GM21786 (cell line): ENCODE measurements around the gene UBA5.

Source experiments
- ATAC-seq: cut with Tn5 transposase; IDR thresholded peaks from one replicate; pipeline ENCODE4 v1.9.1; 2021; ENCODE audit not compliant: unreplicated experiment

Gene UBA5

DNA sequence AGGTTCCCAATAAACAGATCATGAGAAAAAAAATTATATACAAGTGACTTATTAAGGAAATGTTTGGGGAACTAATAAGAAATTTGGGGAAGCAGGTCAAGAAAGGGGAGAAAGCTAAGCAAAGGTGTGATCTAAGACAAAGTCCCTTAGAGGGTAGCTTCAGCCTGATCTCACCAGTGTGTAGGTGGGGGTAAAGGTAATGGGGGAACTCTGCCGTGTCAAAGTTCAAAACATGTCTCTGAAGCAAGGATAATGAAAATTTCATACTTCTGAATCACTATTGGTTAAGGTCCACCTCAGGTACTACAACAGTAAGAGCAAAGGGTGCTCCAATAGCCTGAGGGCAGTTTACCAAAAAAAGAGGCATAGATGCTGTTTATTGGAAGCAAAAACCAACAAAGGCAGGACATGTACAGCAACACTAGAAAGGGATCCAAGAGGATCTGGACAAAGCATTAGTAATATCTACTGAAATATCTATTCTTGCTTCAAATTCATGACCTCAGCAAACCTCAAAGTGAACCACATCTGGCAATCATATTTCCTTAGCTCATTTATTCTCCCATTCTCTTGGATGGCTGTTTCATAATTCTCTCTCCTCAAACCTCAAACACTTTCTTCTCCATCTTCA is 7.4 kb upstream of the UBA5 start:
- ATAC-seq = no peak

DNA sequence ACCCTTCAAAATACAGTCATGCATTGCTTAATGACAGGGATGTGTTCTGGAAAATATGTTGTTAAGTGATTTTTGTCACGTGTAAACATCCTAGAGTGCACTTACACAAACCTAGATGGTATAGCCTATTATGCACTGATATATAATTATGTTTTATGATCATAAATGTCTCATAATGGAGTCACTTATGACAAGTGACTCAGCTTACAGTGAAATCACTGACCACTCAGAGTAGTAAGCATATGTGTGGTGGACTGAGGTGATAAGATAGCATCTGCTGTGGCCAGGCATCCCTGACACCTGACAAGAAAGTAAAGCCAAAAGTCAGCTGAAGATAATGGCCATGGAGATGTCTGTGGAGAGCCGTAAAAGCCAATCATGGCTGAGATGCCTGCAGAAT is 5.9 kb upstream of the UBA5 start:
- no peak for ATAC-seq

DNA sequence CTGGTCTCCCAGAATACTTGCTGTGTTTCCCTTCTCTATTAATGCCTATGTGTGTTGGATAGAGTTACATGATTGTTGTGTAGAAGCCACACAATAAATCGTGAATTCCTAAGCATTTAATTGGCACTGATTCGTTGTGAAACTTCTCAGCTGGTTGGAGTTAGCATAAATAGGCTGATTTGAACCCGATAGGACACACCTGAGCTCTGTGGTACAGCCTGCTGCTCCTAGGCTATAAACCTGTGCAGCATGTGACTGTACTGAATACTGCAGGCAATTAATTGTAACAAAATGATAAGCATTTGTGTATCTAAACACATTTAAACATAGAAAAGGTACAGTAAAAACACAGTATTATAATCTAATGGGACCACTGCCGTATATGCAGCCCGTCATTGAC is 5.4 kb upstream of the UBA5 start:
- ATAC-seq = no peak

DNA sequence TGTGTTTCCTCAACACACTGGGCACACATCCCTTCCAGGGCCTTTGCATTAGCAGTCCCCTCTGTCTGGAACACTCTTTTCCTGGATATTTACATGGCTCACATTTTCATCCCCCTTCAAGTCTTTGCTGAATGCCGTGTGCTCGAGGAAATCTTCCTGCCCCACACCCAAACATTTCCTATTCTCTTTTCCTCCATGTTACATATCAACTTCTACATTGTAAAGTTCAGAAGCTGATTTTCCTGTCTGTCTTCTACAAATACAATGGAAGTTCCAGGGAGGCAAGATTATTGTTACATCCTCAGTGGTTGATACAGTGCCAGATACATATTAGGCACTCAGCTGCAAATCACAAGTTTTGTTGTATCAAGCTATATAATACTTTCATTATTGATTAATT is 4.7 kb upstream of the UBA5 start:
- no peak for ATAC-seq

DNA sequence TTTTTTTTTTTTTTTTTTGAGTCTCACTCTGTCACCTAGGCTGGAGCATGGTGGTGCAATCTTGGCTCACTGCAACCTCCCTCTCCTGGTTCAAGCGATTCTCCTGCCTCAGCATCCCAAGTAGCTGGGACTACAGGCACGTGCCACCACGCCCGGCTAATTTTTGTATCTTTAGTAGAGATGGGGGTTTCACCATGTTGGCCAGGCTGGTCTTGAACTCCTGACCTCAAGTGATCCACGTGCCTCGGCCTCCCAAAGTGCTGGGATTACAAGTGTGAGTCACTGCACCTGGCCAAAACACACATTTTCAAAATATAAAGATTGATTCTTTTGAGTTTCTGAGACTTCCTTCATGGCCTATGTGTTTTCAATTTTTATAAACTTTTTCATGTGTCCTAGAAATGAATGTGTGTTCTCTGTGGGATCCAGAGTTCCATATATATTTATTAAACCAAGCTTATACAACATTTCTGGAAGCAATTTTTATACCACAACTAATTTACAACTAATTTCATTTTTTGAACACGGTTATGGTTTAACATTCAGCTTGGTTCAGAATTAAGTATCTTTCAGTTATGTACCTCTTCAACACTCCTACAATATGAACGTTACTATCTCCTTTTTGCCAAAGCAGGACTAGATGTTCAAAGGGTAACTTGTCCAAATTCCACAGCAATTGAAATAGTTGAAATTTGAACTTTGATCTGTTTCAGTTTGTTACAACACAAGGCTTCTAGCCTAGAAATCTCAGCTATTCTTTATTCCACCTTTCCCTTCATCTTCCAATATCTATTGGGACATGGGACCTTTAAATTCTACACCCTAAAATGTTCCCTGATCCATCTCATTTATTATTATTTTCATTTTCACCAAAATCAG is 2.0 kb upstream of the UBA5 start:
- ATAC-seq = no peak

DNA sequence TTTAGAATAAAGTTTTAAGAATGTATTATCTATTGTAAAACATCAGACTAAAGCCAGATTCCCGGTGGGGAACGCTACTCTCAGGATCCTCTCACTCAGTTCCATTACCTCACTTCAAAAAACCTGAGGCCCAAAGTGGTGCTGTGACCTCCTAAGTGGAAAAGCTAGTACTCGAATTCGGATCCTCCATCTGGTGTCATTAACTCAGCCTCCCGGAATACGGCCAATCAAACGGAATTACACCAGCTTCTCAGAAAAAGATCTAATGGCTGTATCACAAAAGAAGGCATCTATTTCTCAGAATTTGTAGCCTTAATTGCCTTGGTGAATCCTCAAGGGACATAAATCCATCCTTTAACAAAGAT is 1.1 kb upstream of the UBA5 start:
- ATAC-seq = no peak

DNA sequence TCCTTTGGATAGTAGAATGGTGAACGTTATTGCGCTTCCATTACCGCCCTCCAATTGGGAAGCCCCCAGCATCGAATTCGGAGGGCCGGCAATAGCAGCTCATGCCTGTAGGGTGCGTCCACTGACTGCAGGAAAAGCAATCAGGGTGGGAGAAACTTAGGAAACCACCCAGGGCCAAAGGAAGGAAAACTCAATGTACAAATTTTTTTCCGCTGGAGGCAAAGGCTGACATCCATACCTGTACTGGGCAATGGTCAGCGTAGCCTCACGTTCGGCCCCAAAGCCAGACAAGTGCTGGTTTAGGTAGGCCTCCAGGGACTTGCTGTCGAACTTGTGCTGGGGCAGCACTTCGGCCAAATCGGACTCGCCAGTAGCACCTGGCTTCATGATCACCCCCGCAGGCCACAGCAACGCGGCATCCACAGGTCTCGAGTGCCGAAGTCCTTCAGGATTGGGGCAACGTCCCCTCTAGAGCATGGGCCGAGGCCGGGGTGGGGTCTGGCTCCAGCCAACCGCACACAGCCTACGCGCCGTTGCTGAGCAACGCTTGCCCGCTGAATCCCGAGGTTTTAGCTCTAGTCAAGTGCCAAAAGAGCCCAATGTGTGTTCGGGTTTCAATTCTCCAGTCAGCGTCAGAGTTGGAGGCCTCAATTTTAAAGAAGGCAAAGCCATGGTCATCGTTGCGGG is 621 bp upstream of the UBA5 start, which contains the start of gene ACAD11:
Gene ACAD11 (minus strand): TSS at position 445 of the 687 bp plus-strand sequence. CDS start 58 bp downstream, at position 387.
- ATAC-seq = peak; percentile 57

DNA sequence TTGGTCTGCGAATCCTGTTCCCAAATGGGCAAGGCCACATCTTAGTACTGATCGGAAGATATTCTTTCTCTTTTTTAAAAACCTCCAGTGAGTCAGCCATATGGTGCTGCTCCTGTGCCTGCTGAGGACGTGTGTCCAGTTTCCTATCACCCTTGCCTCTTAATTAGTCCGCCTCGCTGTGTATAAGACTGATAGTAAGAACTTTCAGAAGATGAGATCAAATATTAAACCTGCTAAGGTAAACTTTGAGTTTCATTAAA is 612 bp downstream of the UBA5 start:
- no peak for ATAC-seq

DNA sequence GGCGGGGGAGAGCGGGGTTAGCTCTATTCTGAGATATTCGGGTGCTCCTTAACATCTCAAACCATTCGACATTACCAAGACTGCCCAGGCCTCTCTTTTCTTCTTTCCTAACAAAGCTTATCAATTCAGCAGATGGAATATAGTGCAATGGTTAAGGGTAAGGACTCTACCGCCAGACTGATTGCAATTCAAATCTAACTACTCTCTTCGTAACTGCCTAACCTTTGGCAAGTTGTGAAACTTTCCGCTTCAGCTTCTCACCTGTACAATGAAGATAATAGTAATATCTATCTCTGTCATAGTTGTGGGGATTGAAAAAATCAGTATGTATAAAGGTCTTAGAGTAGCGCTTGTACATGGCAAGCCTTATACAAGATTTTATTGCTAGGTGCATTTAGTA is 972 bp downstream of the UBA5 start:
- no peak for ATAC-seq

DNA sequence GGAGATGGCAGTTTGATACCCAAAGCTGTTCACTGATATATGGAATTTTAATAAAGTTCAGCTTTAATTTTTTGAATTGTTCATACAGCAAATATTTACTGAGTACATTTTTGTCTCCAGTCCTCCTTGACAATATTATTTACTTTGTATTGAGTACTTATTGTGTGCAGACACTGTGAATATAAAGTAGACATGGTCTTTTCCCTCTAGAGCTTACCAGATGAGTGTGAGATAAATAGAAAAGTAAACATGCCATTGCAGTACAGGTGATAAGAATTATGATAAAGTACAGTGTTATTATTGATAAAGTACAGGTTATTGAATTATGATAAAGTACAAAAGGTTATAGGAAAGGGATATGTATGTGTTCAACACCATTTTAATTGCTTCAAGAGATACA is 2.1 kb downstream of the UBA5 start:
- no peak for ATAC-seq

DNA sequence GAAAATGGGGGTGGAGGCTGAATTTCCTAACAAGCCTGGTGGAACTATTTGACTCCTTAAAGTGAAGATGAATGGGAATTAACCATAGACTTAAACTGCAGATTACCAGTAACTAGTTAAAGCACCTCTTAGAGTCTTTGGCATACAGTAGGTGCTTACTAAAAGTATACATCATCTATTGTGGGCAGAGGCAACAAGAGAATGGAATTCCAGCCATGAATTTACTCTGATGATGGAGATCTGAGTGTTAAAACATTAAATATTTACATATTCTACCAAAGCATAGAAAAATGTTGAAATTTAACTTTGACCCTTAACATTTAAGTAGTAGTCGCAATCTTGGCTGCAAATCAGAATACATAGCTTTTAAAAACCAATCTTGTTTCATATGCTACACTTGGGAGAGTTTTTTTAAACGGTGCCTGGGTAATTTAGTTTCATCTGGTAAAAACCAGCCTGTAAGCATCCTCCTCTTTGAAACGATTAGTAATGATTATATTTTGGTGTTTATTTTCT is 5.2 kb downstream of the UBA5 start:
- no peak for ATAC-seq

DNA sequence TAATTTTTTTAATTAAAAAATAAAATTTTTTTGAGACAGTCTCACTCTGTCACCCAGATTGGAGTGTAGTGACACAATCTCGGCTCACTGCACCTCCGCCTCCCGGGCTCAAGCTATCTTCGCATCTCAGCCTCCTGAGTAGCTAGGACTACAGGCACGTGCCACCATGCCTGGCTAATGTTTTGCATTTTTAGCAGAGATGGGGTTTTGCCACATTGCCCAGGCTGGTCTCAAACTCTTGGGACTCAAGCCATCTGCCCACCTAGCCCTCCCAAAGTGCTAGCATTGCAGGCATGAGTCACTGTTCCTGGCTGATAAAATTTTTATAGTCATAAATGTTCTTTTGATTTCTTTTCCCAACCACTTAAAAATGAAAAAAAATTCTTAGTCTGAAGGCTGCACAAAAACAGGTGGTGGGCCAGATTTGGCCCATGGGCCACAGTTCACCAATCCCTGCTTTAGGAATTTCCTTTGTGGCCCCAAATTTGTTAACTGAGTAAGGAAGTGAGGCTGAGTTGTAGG is 9.2 kb downstream of the UBA5 start:
- ATAC-seq = no peak

DNA sequence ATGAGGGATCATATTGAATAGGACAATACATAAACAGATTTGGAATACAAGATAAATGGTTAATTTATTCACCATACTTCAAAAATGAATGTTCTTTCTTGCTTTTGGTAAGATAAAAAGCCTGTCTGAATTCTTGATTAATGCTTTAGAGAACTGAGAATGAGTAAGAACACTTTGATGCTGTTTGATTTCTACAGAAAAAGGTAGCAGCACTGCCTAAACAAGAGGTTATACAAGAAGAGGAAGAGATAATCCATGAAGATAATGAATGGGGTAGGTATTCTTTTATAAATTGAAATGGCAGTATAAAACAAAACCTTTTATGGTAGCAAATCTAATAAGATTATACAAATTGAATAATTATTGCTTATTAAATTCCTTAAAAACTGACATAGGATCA is 15.3 kb downstream of the UBA5 start:
- ATAC-seq = no peak

DNA sequence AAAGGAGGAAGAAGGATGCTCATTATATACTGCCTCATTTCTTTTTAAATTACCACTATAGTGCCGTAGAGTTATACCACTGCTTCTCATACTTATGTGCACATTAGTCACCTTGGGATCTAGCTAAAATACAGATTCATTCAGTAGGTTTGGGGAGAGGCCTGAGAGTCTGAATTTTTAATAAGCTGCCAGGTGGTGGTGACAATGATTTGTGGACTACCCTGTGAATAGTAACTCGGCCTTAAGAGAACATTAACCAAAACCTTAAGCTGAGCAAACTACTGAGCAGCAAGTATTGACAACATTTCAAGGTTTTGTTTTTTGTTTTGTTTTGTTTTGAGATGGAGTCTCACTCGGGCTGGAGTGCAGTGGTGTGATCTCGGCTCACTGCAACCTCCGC is 19.8 kb downstream of the UBA5 start:
- ATAC-seq = no peak

DNA sequence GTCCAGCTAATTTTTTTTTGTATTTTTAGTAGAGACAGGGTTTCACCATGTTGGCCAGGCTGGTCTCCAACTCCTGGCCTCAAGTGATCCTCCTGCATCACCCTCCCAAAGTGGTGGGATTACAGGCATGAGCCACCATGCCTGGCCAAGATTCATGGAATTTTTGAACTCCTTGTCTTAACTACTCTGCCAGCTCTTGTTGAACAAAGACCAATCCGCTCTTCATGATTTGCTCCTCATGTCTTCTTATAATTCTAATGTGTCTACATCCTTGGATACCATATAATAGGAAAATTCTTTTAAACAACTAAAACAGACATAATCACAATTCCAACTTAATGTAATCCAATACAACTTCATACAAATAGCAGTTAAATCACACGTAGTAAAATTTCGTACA is 21.3 kb downstream of the UBA5 start:
- no peak for ATAC-seq

DNA sequence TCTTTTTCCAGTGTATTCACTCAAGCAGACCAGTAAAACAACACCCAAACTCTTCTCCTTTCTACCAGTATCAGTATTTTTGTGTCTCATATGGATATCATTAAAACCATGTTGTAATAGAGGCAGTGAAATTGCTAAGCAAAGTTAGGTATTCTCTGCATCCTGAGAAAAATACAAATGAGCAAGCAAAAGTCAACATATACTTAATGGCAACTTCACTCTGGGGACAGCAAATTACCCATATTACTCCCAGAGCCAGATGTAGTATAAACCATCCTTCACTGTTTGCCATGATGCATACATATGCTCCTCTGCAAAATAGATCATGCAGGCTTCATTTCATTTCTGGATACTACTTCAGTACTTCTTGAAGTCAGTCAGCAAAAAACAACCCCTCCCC is 22.1 kb downstream of the UBA5 start:
- no peak for ATAC-seq

DNA sequence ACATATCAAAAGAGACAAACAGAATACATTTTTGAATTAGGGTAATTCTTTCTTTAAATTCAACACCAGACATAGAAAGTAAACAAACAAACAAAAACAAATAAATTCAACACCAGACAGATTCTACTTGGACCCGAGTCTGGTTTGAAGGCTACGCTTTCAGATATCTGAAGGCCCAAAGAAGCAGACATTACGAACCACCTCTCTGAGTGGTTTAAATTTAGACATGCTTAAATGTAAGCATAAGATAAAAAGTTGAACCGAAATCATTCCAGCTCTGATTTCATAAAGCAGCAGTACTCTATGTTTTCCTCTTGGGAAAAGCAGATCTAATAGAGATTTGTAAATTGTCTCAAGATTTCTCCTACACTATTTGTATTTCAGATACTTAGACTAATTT is 29.9 kb downstream of the UBA5 start:
- no peak for ATAC-seq

DNA sequence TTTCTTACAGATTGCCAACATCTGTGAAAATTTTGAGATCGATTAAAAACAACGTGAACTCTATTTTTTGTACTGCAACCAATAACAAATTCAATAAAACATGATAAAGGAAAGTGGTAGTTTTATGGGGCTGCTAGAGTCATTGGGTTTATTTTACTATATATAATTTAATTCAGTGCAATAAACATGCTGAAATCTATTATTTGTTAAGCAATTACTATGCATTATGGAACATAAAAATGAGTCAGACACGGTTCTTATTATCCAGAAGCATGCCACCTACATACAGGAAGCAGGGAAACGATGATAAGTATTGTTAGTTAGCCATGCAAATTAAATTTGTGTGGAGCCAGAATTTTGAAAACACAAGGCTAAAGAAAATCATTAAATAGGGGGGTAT is 34.9 kb downstream of the UBA5 start:
- no peak for ATAC-seq

DNA sequence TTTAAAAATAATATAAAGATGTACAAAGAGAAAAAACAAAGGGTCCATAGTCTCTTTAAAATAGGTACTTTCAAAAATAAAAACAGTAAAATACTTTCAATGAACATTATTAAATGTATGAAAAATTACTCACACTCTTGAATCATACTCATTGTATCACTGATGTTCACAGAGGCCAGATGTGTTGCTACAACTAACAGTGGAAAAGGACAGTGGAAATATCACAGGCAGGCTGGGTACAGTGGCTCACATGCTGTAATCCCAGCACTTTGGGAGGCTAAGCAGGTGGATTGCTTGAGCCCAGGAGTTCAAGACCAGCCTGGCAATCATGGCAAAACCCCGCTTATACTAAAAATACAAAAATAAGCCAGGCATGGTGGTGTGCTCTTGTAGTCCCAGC is 35.3 kb downstream of the UBA5 start:
- ATAC-seq = no peak

DNA sequence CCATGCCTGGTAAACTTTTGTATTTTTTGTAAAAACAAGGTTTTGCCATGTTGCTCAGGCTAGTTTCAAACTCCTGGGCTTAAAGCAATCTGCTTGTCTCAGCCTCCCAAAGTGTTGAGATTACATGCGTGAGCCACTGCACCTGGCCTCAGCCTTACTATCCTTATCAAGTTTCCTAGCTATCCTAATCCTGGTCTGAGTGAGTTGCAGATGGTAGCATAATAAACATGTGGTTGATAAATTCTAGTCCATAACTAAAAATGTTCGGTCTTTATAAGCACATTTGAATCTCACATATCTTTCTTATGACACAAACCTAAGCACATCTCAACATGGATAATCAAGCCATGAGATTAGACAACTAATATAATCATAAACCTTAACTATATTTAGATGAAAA is 43.6 kb downstream of the UBA5 start:
- no peak for ATAC-seq

DNA sequence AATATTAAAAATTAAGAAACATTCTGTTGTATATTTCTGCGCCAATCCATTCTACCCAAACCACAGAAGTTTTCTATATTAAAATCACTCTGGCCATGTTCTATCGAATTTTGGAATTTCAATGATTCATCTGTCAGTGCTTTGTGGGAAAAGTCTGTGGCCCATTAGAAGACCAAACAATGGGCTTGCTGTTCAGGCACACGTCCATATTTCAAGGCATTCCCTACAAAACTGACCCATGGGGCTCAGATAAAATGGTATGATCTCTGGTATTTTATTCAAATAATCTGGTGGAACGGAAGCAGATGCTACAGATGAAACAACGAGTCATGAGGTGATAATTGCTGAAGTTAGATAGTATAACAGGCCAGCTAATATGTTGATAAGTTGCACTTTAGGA is 49.6 kb downstream of the UBA5 start:
- no peak for ATAC-seq

DNA sequence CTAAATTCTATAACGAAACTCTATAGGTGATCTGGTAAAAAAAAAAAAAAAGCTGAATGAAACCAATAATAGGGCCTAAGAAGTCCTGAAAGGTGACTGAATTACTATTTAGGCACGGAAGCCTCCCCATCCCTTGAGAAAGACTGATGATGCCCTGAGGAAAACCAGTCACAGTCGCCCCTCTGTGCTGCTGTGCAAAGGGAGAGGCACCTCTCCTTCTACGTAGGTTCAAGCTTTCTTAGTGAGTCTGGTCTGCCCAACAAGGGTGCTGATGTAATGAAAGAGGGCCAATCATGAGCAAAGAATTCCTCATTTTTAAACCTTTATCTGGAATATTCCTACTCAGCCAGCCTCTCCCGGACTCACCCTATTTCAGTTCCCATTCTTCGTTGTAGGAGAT is 50.2 kb downstream of the UBA5 start:
- no peak for ATAC-seq
